HEK293 (cell line): Measurements from ENCODE around the gene CIAO1.
A peak's percentile ranks its signal among the peaks of the same experiment; 100 is the strongest.

Experiments
- KLF1 ChIP-seq: fragments of 450-650 bp; formaldehyde crosslinking; IDR thresholded peaks from 2 replicates; pipeline ENCODE4 v1.5.1; 2016; ENCODE audit warnings: missing biosample characterization, missing genetic modification characterization
- KLF16 ChIP-seq: fragments of 450-650 bp; formaldehyde crosslinking; IDR thresholded peaks from 2 replicates; pipeline ENCODE4 v1.5.1; 2017; ENCODE audit warnings: missing biosample characterization, missing genetic modification characterization
- KLF7 ChIP-seq: fragments of 450-650 bp; formaldehyde crosslinking; IDR thresholded peaks from 2 replicates; pipeline ENCODE4 v1.5.1; 2016; ENCODE audit warnings: missing biosample characterization, missing genetic modification characterization, borderline replicate concordance
- KLF8 ChIP-seq: fragments of 450-650 bp; formaldehyde crosslinking; IDR thresholded peaks from 2 replicates; pipeline ENCODE4 v1.5.1; 2016; ENCODE audit warnings: missing biosample characterization, missing genetic modification characterization
- KLF9 ChIP-seq: fragments of 450-650 bp; formaldehyde crosslinking; IDR thresholded peaks from 2 replicates; pipeline ENCODE4 v1.5.1; 2016; ENCODE audit warnings: missing biosample characterization, missing genetic modification characterization, low read depth
- PATZ1 ChIP-seq: fragments of 450-650 bp; formaldehyde crosslinking; IDR thresholded peaks from 2 replicates; pipeline ENCODE4 v1.5.1; 2016; ENCODE audit warnings: missing biosample characterization, missing genetic modification characterization
- SP2 ChIP-seq: fragments of 450-650 bp; formaldehyde crosslinking; IDR thresholded peaks from 2 replicates; pipeline ENCODE4 v1.5.1; 2016; ENCODE audit warnings: missing biosample characterization, missing genetic modification characterization
- SP7 ChIP-seq: fragments of 450-650 bp; formaldehyde crosslinking; IDR thresholded peaks from 2 replicates; pipeline ENCODE4 v1.5.1; 2016; ENCODE audit warnings: missing biosample characterization, missing genetic modification characterization
- TRIM28 ChIP-seq: IDR thresholded peaks from 2 replicates; pipeline ENCODE4 v1.6.1; 2011; ENCODE audit warnings: low read length, control low read depth, borderline replicate concordance
- ZBTB11 ChIP-seq: fragments of 450-650 bp; formaldehyde crosslinking; conservative IDR thresholded peaks from 2 replicates; pipeline ENCODE4 v1.5.1; 2016; ENCODE audit warnings: low read depth, missing biosample characterization, missing genetic modification characterization
- ZEB2 ChIP-seq: fragments of 450-650 bp; formaldehyde crosslinking; IDR thresholded peaks from 2 replicates; pipeline ENCODE4 v1.5.1; 2016; ENCODE audit warnings: missing biosample characterization, missing genetic modification characterization
- ZFP37 ChIP-seq: fragments of 450-650 bp; formaldehyde crosslinking; IDR thresholded peaks from 2 replicates; pipeline ENCODE4 v1.5.1; 2016; ENCODE audit warnings: missing biosample characterization, missing genetic modification characterization
- ZNF2 ChIP-seq: fragments of 450-650 bp; formaldehyde crosslinking; IDR thresholded peaks from 2 replicates; pipeline ENCODE4 v1.5.1; 2016; ENCODE audit warnings: missing biosample characterization, missing genetic modification characterization
- ZNF24 ChIP-seq: fragments of 450-650 bp; formaldehyde crosslinking; IDR thresholded peaks from 2 replicates; pipeline ENCODE4 v1.5.1; 2016; ENCODE audit warnings: missing biosample characterization, missing genetic modification characterization
- ZNF324 ChIP-seq: fragments of 450-650 bp; formaldehyde crosslinking; IDR thresholded peaks from 2 replicates; pipeline ENCODE4 v1.5.1; 2016; ENCODE audit warnings: missing biosample characterization, missing genetic modification characterization
- ZNF596 ChIP-seq: fragments of 450-650 bp; IDR thresholded peaks from 2 replicates; pipeline ENCODE4 v1.5.0; 2018; ENCODE audit warnings: missing biosample characterization, mild to moderate bottlenecking, missing genetic modification characterization, moderate library complexity
- ZNF629 ChIP-seq: fragments of 450-650 bp; formaldehyde crosslinking; IDR thresholded peaks from 2 replicates; pipeline ENCODE4 v1.5.1; 2017; ENCODE audit warnings: missing biosample characterization, missing genetic modification characterization
- ZSCAN30 ChIP-seq: fragments of 450-650 bp; IDR thresholded peaks from 2 replicates; pipeline ENCODE4 v1.5.1; 2018; ENCODE audit warnings: missing biosample characterization, mild to moderate bottlenecking, missing genetic modification characterization, moderate library complexity
- ZXDB ChIP-seq: fragments of 450-650 bp; formaldehyde crosslinking; IDR thresholded peaks from 2 replicates; pipeline ENCODE4 v1.5.1; 2016; ENCODE audit warnings: missing biosample characterization, missing genetic modification characterization
- TF ChIP-seq, protein P1 (sequence below): fragments of 450-650 bp; formaldehyde crosslinking; IDR thresholded peaks from 2 replicates; pipeline ENCODE4 v1.5.0; 2017; ENCODE audit warnings: missing biosample characterization, missing genetic modification characterization, borderline replicate concordance
- TF ChIP-seq, protein P2 (sequence below): fragments of 450-650 bp; formaldehyde crosslinking; conservative IDR thresholded peaks from 2 replicates; pipeline ENCODE4 v1.5.1; 2016; ENCODE audit warnings: low read depth, missing biosample characterization, missing genetic modification characterization
- TF ChIP-seq, protein P3 (sequence below): fragments of 450-650 bp; formaldehyde crosslinking; IDR thresholded peaks from 2 replicates; pipeline ENCODE4 v1.5.1; 2016; ENCODE audit warnings: missing biosample characterization, missing genetic modification characterization
- TF ChIP-seq, protein P4 (sequence below): fragments of 450-650 bp; formaldehyde crosslinking; IDR thresholded peaks from 2 replicates; pipeline ENCODE4 v1.5.1; 2016; ENCODE audit warnings: missing biosample characterization, missing genetic modification characterization

Gene CIAO1

GRCh38 chr2:96305091-96305978 is 39.3 kb downstream of the CIAO1 start, which contains the start of gene SNRNP200 (continued):
- TF ChIP-seq, protein P1, sequence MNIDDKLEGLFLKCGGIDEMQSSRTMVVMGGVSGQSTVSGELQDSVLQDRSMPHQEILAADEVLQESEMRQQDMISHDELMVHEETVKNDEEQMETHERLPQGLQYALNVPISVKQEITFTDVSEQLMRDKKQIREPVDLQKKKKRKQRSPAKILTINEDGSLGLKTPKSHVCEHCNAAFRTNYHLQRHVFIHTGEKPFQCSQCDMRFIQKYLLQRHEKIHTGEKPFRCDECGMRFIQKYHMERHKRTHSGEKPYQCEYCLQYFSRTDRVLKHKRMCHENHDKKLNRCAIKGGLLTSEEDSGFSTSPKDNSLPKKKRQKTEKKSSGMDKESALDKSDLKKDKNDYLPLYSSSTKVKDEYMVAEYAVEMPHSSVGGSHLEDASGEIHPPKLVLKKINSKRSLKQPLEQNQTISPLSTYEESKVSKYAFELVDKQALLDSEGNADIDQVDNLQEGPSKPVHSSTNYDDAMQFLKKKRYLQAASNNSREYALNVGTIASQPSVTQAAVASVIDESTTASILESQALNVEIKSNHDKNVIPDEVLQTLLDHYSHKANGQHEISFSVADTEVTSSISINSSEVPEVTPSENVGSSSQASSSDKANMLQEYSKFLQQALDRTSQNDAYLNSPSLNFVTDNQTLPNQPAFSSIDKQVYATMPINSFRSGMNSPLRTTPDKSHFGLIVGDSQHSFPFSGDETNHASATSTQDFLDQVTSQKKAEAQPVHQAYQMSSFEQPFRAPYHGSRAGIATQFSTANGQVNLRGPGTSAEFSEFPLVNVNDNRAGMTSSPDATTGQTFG (tag by site-specific recombination): no peak
- TF ChIP-seq, protein P2, sequence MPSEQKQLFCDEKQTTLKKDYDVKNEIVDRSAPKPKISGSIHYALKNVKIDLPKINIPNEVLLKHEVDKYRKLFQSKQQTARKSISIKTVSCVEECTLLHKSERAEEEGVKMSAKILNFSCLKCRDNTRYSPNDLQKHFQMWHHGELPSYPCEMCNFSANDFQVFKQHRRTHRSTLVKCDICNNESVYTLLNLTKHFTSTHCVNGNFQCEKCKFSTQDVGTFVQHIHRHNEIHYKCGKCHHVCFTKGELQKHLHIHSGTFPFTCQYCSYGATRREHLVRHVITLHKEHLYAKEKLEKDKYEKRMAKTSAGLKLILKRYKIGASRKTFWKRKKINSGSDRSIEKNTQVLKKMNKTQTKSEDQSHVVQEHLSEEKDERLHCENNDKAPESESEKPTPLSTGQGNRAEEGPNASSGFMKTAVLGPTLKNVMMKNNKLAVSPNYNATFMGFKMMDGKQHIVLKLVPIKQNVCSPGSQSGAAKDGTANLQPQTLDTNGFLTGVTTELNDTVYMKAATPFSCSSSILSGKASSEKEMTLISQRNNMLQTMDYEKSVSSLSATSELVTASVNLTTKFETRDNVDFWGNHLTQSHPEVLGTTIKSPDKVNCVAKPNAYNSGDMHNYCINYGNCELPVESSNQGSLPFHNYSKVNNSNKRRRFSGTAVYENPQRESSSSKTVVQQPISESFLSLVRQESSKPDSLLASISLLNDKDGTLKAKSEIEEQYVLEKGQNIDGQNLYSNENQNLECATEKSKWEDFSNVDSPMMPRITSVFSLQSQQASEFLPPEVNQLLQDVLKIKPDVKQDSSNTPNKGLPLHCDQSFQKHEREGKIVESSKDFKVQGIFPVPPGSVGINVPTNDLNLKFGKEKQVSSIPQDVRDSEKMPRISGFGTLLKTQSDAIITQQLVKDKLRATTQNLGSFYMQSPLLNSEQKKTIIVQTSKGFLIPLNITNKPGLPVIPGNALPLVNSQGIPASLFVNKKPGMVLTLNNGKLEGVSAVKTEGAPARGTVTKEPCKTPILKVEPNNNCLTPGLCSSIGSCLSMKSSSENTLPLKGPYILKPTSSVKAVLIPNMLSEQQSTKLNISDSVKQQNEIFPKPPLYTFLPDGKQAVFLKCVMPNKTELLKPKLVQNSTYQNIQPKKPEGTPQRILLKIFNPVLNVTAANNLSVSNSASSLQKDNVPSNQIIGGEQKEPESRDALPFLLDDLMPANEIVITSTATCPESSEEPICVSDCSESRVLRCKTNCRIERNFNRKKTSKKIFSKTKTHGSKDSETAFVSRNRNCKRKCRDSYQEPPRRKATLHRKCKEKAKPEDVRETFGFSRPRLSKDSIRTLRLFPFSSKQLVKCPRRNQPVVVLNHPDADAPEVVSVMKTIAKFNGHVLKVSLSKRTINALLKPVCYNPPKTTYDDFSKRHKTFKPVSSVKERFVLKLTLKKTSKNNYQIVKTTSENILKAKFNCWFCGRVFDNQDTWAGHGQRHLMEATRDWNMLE (tag by site-specific recombination): peak; percentile 99
- TF ChIP-seq PATZ1 (tag by site-specific recombination) (peak; percentile 75; the same call in 1 of the 2 replicates), SP2 (tag by site-specific recombination) (peak; percentile 93), ZSCAN30 (tag by site-specific recombination) (peak; percentile 59; the same call in 1 of the 2 replicates), KLF9 (tag by site-specific recombination) (peak; percentile 99), ZEB2 (tag by site-specific recombination) (peak; percentile 50), ZNF629 (tag by site-specific recombination) (peak; percentile 85), TRIM28 (peak; percentile 18; the same call in 1 of the 2 replicates), ZNF596 (tag by site-specific recombination) (no peak), KLF7 (tag by site-specific recombination) (peak; percentile 92), ZXDB (peak; percentile 88), ZNF2 (tag by site-specific recombination) (peak; percentile 48), SP7 (tag by site-specific recombination) (peak; percentile 72), KLF16 (tag by site-specific recombination) (peak; percentile 91), ZBTB11 (peak; percentile 98), ZNF324 (tag by site-specific recombination) (peak; percentile 48; the same call in 1 of the 2 replicates), ZNF24 (no peak), ZFP37 (tag by site-specific recombination) (0 out of 2 replicates have a peak, but pooled peaks have one; percentile 55), KLF1 (peak; percentile 93), KLF8 (peak; percentile 95)
- TF ChIP-seq, protein P3, sequence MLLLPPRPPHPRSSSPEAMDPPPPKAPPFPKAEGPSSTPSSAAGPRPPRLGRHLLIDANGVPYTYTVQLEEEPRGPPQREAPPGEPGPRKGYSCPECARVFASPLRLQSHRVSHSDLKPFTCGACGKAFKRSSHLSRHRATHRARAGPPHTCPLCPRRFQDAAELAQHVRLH: no peak
- TF ChIP-seq, protein P4, sequence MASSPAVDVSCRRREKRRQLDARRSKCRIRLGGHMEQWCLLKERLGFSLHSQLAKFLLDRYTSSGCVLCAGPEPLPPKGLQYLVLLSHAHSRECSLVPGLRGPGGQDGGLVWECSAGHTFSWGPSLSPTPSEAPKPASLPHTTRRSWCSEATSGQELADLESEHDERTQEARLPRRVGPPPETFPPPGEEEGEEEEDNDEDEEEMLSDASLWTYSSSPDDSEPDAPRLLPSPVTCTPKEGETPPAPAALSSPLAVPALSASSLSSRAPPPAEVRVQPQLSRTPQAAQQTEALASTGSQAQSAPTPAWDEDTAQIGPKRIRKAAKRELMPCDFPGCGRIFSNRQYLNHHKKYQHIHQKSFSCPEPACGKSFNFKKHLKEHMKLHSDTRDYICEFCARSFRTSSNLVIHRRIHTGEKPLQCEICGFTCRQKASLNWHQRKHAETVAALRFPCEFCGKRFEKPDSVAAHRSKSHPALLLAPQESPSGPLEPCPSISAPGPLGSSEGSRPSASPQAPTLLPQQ (tag by site-specific recombination): peak; percentile 33; the same call in 1 of the 2 replicates
